Cerebellar cortex (tissue), 1 donor: ENCODE data around the gene NECTIN3.

Experiments
- DNase-seq: peaks from one replicate; pipeline ENCODE4 v3.0.0-alpha.2; 2015; ENCODE audit warnings: low spot score

The NECTIN3 gene

GRCh38 chr3:111081008-111081545, 9.5 kb downstream of the NECTIN3 start:
- no peak for DNase-seq

DNA sequence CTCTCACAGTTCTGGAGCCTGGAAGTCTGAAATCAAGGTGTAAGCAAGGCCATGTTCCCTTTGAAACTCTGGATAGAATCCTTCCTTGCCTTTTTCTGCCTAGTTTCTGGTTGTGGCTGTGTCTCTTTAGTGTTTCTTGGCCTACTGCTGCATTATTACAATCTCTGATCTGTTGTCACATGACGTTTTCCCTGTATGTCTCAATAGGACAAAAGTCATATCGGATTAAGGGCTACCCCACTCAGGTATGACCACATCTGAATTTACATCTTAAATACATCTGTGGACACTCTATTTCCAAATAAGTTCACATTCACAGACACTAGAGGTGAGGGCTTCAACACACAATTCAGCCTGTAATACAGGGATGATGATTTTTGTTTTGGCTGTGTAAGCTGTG, 13.3 kb downstream of the NECTIN3 start:
- no peak for DNase-seq

DNA sequence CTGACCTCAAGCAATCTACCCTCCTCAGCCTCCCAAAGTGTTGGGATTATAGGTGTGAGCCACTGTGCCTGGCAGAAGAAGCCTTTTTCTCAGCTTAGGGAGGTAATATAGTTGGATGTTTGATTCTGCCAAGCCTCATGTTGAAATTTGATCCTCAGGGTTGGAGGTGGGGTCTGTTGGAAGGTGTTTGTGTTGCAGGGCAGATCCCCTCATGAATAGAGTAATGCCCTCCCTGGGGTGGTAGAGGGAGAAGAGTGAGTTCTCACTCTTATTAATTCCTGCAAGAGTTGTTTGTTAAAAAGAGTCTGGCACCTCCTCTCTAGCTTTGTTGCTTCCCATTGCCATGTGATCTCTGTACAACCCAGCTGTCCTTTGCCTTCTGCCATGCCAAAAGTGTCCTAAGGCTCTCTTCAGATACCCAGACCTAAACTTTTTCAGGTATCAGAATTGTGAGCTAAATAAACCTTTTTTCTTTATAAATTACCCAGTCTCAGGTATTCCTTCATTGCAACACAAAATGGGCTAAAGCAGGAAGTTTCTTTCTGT, 16.4 kb downstream of the NECTIN3 start:
- no peak for DNase-seq

GRCh38 chr3:111096487-111097209, 25.0 kb downstream of the NECTIN3 start:
- no peak for DNase-seq

- DNase-seq: no peak
These were observed 32.2 kb downstream of the NECTIN3 start for GRCh38 chr3:111103807-111104206.

- DNase-seq: no peak
These were observed 35.5 kb downstream of the NECTIN3 start for GRCh38 chr3:111106993-111107661.

DNA sequence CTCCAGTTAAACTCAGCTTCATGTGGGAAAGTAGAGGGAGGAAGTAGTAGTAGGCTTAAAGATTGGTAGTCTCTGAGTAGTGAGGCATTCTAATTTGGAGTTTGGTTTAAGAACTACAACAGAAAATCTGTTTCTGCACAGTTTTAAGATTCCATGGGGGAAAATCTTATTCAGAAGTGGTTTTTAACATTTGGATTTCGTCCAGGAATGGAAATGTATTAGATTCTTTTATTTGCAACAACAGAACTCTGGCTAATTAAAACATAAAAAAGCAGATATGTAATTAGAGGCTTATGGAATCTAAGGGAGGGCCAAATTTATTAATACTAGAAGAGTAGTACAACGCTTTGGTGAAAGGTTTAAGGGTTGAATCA, 36.0 kb downstream of the NECTIN3 start:
- no peak for DNase-seq

DNA sequence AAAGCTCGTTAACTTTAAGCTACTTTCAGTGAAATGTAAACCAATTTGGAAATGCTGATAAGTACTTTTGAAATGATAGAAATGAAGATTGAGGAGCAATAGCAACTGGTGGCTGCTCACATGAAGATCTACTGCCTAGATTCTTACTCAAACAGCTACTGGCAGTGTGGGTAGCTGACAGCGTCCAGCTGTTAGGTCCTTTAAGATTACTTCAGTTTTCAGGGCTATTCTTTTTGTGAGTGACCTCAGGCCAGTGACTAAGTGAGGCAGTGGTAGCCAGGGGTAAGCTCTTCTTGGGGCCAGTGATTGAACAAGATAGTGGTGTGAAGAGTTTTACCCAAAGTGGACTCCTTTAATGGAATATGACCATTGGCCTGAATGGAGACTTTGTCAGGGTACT, 41.3 kb downstream of the NECTIN3 start:
- DNase-seq: no peak

GRCh38 chr3:111128884-111129283, 57.3 kb downstream of the NECTIN3 start:
- DNase-seq: no peak

DNA sequence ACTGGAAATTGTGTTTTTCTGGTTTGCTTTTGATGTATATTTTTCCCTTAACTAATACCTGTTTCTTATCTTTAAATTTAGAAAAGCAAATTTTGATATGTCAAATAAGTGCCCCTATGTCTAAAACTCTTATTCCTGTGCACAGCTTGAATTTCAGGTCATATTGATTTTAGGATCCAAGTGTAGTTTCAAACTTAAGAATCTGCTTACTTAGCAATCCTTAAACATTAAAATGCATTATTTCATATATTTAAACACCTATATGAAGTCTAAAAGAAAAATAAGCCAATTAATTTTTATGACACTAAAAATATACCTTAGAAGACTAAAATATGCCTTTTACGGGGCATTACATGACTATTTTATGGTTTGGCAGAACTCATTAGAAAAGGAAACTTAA, 59.2 kb downstream of the NECTIN3 start:
- no peak for DNase-seq

DNA sequence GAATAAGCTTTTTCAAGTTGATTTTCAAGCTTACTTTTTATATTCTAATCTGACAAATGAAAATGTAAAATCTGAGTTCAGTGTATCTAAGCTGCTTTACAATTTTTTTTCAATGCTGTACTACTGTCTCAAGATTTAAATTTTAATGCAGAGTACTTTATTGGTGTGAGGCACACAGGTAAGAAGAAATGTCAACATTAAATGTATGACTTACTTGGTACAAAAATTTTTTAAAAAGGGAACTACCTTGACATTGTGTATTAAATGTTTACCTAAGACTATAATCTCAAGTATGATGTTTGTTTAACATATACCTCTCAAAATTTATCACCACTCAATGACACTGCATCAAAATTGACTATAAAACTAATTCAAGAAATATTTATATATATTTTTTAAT, 62.7 kb downstream of the NECTIN3 start:
- no peak for DNase-seq

DNA sequence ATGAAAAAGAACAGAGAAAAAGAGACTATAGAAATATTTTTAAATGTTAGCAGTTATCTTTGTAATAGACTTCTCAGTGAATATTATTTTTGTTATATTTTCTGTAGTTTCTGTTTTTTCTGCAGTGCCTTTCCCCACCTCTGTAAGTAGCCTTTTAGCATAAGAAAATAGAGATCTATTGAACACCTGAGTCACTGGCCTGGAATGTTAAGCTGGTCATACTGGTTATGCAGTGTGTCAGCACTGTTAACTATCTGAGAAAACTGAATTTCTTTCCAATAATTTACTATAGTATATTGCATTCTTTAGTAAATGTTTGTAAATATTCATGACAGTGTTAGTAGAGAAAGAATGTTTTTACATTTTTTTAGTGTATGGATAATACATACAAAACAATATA, 79.8 kb downstream of the NECTIN3 start:
- DNase-seq: no peak

DNA sequence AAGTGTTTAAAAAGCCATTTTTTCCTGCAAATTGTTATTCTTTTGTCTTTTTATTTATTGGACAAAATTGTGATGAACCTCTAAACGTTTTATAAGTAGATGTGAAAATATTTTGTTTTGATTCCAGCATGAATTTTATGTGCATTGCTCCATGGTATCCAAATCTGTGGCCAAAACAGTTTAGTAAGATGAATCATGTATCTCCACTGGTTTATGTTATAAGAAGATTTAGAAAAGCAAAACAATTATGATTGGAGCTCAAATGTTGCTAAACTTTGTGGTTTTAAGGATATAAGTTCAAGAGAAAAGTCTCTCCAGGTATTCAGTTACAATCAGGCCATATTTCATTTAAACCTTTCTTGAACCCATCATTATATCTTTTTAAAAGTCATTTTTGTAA, 80.9 kb downstream of the NECTIN3 start:
- no peak for DNase-seq

DNA sequence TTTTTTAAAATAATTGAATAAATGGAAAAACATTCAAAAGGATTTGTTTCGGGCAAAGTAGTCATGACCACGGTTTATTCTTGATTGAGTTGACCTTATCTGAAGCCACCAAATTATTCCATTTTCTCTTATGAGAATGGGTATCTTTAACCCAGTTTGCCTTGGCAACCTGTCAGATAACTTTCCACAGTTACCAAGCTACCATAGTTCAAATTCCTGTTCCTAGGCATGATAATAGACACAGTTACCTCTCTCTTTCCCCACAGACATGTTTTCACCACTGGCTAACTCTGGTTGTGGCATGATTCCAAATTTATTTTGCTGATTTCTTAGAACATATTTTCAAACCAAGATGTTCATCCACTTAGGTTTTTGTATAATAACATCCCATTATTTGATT, 84.9 kb downstream of the NECTIN3 start:
- DNase-seq: no peak

GRCh38 chr3:111159391-111159790, 87.8 kb downstream of the NECTIN3 start:
- no peak for DNase-seq

- no peak for DNase-seq
These were observed 93.0 kb downstream of the NECTIN3 start for GRCh38 chr3:111164621-111165020.

DNA sequence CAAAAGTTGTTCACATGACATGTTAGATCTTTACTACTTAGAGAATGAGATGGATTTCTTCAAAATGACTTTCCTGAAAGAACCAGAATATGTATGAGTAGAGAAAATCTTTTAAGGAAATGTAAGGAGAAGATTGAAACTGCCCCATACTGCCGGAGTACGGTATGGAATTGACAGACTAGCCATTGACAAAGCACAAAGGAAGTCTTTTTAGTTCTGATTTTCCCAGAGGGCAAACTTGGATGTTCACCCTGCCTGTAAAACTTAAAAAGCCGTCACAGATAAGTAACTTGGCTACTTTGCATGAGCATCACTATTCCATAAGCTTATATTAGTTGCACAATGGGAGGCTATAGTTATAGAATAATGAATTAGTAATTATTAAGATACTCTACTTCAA, 93.8 kb downstream of the NECTIN3 start:
- DNase-seq: no peak

- no peak for DNase-seq
These were observed 101.8 kb downstream of the NECTIN3 start for GRCh38 chr3:111173328-111173900.

DNA sequence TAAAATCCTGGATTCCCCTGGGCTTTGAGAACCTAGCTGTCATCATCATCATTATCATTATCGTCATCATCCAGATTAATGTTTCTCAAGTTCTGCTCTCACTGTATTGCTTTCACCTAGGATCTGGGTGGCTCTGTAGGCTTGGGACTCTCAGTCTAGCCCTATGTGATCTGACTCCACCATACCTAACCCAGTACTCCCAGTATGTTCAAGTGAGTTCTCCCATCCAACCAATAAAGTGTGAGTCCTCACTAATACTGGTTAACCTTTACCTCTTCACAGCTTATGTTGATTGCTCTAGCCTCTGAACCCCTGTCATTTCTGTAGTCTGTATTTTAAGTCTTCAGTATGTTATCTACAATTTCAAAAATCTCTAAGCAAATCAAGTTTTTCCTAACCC, 102.3 kb downstream of the NECTIN3 start:
- DNase-seq: no peak

DNA sequence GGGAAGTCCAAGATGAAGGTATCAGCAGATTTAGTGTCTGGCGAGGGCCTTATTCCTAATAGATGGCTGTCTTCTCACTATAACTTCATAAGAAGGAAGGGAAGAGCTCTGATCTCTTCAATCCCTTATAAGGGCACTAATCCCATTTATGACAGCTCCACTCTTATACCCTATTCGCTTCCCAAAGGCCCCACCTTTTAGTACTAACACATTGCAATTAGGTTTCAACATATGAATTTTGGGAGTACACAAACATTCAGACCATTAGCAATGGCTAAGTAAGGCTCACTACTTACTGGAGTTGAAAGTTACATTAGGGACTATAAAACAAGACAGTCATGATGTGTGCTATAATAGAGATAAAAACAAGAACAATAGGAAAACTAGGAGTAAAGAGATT, 118.9 kb downstream of the NECTIN3 start:
- no peak for DNase-seq

GRCh38 chr3:111193472-111193871, 121.9 kb downstream of the NECTIN3 start:
- DNase-seq: no peak

- DNase-seq: no peak
These were observed 122.4 kb downstream of the NECTIN3 start for GRCh38 chr3:111194048-111194447.

GRCh38 chr3:111197485-111197884, 125.9 kb downstream of the NECTIN3 start:
- no peak for DNase-seq
